HG03575 (cell line): ENCODE results near the gene CDH1.
A peak's percentile ranks its signal among the peaks of the same experiment; 100 is the strongest.
"Not testable (repeated sequence)": the region's sequence is repeated elsewhere in the genome, so short reads cannot be mapped to it uniquely, and the experiment has no call there.

Experiments used
- ATAC-seq: cut with Tn5 transposase; IDR thresholded peaks from one replicate; pipeline ENCODE4 v1.9.1; 2021; ENCODE audit not compliant: unreplicated experiment, insufficient number of reproducible peaks, low FRiP score; ENCODE audit errors: extremely low read depth

The CDH1 gene

DNA sequence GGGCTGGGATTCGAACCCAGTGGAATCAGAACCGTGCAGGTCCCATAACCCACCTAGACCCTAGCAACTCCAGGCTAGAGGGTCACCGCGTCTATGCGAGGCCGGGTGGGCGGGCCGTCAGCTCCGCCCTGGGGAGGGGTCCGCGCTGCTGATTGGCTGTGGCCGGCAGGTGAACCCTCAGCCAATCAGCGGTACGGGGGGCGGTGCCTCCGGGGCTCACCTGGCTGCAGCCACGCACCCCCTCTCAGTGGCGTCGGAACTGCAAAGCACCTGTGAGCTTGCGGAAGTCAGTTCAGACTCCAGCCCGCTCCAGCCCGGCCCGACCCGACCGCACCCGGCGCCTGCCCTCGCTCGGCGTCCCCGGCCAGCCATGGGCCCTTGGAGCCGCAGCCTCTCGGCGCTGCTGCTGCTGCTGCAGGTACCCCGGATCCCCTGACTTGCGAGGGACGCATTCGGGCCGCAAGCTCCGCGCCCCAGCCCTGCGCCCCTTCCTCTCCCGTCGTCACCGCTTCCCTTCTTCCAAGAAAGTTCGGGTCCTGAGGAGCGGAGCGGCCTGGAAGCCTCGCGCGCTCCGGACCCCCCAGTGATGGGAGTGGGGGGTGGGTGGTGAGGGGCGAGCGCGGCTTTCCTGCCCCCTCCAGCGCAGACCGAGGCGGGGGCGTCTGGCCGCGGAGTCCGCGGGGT lies at the start of gene CDH1:
CDH1 (plus strand) TSS at position 247 of the 684 bp plus-strand sequence; CDS start at position 371, 124 bp downstream.
- no peak for ATAC-seq

DNA sequence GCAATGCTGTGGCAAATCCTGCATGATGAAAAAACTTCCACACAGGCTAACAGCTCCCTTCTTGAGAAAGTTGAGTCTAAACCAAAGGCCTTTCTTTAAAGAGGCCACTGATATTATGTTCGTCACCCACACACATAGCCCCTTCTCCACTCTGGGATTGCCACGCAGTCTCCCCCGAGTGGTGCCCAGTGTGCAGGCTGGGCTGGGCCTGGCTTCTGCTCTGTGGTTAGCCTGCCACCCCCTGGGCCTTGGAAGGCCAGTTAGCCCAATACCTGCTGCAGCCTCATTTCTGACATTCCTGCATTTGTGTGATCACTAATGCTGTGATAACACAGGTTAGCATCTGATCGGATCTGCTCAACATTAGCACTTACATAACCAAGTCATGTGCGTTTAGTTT lies 47.2 kb upstream of the CDH1 start:
- ATAC-seq: no peak

DNA sequence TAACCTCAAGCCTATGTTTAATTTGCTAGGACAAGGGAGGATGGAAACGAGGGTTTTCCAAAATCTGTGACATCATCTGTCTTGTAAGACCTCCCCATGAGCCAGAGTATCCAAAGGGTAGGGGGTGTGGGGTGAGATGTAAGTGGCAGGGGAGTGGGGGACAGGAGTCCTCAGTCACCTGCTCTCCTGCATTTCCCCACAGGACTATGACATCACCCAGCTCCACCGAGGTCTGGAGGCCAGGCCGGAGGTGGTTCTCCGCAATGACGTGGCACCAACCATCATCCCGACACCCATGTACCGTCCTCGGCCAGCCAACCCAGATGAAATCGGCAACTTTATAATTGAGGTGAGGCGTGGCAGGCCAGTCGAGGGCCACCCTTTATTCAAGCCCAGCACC lies 41.5 kb upstream of the CDH1 start:
- no peak for ATAC-seq

DNA sequence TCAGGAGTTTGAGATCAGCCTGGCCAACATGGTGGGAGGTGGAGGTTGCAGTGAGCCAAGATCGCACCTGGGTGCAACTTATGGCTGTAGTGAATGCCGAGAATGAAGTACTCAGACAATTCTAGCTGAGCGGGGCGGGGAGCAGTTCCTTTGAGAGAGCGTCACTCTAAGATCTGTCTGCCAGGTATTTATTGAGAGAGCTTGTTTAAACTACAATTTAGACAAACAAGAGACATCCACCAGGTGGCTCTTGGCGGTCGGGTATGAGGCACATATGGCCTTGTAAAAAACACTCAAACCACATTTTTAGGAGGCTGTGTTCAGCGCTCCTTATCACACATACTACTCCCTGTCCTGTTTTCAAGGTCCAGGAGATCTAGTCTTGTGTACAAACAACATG lies 40.6 kb upstream of the CDH1 start:
- ATAC-seq: no peak

DNA sequence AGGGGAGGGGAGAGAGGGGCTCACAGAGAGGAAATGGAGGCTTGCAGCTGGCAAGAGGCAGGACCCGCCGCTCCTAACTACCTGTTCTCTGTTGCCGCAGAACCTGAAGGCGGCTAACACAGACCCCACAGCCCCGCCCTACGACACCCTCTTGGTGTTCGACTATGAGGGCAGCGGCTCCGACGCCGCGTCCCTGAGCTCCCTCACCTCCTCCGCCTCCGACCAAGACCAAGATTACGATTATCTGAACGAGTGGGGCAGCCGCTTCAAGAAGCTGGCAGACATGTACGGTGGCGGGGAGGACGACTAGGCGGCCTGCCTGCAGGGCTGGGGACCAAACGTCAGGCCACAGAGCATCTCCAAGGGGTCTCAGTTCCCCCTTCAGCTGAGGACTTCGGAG lies 39.0 kb upstream of the CDH1 start:
- no peak for ATAC-seq

DNA sequence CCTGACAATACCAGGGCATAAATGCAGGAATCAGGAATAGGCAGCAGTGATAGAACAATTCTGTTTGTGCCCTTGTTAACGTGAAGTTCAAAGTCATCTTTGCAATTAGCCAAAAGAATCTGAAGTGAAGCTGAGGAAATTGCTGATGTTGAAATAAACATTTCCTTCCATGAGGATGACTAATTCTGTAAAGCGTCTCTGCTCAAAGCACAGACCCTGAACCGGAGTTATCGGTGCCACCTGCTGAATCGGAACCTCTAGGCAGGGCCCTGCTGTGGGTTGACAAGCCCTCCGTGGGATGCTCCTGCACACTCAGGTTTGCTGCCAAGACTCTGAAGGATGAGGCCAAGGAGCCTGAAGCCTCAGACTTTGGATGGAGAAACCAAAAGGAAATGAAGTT lies 37.0 kb upstream of the CDH1 start:
- no peak for ATAC-seq

DNA sequence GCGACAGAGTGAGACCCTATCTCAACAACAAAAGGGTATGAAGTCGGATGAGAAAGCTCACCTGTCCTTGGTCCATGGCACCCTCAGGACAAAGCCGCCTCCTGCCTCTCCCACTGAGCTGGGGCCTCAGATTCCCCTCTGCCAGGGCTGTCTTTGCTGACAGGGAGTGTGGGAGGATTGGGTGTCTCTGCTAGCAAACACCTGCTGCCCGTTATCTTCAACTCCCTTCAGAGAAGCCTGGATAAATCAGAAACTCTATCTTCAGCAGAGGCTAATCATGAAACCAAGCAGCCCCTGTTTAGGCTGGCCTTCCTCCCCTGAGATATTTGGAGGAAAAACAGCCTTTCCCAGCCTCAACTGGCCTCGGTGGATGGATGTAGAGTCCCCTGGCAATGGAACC lies 36.3 kb upstream of the CDH1 start:
- ATAC-seq: no peak

DNA sequence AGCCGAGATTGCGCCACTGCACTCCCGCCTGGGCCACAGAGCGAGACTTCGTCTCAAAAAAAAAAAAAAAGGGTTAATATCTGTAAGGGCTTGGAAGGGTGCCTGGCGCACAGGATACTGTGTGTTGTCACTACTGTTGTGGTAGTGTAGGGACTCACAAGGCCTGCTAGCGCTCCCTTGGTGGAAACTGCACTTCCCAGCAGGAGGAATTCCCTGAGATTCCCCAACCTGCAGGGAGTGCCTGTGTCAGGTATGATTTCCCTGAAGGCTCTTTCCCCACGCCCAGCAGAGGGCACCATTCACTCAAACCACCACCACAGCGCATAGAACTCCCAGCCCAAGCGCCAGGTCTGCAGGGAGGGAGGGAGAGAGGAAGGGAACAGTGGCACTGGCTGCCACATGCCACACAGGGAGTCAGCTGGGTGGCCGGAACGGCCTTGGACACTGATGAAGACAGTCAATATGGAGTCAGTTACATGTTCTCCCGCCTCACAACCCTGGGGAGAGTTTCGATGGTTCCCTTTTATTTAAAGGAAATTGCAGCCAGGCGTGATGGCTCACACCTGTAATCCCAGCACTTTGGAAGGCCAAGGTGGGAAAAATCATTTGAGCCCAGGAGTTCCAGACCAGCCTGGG lies 32.7 kb upstream of the CDH1 start:
- no peak for ATAC-seq

DNA sequence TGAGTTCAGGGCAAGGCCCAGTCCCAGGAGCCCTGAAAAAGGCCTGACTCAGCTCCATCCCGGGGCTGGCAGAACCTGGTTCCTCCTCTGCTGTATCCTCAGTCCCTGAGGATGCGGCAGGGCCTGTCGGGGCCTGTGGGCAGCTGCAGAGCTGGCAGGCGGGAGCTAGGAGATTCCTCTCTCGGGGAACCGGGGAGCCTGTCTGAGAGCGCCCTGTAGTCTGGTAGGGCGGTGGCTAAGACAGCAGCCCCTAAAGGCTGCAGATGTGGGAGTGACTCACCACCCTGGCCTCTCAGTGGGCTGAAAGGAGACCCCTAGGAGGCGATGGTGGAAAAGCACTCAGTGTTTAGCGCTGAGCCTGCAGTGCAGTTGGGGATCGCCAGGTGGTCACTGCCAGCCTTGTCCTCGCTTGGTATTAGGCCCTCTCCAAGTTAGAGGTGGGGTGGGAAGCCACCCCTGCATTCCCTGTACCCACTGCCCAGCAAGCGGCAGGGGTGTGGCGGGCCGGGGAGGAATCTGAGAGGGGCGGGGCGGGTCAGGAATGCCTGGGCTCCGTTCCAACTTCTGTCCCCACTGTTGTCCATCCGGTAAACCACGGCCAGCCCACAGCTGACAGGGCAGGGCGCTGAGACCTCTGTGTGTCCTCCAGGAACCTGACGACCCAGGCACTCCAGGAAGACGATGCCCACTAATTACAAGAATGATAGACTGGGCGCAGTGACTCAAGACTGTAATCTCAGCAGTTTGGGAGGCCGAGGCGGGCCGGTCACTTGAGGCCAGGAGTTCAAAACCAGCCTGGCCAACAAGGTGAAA lies 29.5 kb upstream of the CDH1 start:
- no peak for ATAC-seq

DNA sequence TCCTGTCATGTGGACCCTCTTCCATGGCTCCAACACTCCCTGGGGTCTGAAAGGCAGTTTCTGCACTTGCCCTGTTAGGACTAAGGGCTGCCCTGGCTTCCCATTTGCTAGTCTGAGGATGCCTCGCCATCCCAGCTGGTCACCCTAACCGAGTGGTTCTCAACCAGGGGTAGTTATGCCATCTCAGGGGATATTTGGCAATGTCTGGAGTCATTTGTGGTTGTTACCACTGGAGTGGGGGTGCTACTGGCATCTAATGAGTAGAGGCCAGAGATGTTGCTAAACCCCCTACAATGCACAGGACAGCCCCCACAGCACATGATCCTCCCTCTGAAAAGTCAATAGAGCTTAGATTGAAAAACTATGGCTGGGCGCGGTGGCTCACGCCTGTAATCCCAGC lies 26.9 kb upstream of the CDH1 start:
- ATAC-seq: no peak

DNA sequence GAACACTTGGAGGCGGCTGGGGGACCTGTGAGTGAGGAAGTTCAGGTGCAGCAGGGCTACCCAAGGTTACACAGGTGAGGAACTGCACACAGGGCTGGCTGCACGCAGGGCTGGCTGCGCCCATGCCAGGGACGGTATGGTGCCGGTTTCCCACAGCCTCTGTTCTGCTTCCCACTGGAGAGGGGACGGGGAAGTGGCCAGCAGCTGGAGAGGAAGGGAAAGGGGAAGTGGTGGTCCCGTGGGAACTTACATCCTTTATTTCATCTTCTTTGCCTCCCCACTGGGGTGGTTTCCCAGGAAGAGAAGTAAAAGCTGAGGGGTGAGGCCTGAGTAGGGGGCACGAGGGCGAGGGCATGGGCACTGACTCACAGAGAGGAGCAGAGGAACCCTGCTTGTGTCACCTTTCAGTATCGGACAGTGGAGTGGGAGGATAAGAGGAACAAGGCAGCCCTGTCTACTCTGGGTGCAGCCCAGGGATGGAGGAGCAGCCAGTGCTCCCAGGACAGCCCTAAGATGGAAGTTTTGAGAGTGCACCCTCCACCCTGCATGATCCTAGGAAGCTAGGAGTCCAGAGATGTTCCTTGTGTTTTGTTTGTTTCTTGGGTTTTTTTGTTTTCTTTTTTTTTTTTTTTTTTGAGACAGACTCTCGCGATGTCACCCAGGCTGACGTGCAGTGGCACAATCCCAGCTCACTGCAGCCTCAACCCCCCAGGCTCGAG lies 25.5 kb upstream of the CDH1 start:
- ATAC-seq: no peak

DNA sequence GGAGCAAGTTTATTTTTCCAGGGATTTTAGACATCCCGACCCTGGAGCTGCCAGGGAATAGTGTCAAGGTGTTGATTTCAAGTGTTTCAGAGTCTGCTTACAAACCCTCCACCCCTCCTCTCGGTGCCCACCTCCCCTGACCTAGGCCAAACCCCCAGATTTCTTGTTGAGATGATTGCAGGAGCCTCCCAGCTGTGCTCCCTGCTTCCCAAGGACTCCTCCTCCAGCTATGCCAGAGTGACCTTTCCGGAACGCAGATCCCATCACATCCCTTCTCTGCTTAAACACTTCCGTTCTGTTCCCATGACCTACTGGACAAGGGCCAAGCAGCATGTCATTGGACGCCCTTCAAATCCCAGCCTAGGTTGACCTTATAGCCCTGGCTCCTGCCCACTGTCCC lies 23.7 kb upstream of the CDH1 start:
- no peak for ATAC-seq

DNA sequence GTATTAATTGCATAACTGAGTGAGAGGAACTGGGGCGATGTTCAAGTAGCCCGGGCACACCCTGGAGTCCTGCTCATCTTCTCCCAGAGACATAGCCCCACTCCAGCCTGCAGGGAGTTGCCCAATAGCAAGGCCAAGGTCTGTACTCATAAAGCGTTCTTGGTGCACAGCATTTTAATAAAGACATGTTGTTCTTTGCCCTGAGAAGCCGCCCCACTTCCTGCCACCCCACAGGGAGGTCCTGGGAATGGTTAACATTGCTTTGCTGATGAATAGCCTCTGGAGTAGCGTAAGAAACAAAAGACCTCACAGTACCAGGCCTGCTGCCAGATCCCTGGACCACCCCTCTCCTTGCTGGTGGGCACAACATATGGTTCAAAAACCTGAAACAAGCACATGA lies 21.6 kb upstream of the CDH1 start:
- no peak for ATAC-seq

DNA sequence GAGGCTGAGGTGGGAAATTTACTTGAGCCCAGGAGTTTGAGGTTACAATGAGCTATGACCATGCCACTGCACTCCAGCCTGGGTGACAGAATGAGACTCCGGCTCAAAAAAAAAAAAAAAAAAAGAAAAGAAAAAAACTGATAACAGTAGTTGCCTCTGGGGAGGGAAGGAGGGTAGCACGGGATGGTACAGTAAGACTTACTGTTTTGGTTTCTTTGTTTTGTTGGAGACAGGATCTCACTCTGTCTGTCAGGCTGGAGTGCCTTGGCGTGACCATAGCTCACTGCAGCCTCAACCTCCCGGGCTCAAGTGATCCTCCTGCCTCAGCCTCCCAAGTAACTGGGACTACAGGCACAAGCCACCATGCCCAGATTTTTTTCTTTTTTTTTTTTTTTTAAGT lies 20.6 kb upstream of the CDH1 start:
- ATAC-seq: not testable (repeated sequence)

DNA sequence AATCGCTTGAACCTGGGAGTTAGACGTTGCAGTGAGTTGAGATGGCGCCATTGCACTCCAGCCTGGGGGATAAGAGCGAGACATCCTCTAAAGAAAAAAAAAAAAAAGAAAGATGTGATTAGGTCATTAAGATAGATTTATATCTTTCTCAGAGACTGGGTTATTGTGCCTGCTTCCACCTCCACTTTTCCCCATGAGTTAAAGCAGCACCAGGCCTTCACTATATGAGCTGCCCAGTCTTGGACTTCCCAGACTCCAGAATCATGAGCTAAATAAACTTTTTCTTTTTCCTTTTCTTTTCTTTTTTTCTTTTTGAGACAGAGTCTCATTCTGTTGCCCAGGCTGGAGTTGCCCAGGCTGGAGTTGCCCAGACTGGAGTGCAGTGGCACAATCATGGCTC lies 19.4 kb upstream of the CDH1 start:
- ATAC-seq: no peak

DNA sequence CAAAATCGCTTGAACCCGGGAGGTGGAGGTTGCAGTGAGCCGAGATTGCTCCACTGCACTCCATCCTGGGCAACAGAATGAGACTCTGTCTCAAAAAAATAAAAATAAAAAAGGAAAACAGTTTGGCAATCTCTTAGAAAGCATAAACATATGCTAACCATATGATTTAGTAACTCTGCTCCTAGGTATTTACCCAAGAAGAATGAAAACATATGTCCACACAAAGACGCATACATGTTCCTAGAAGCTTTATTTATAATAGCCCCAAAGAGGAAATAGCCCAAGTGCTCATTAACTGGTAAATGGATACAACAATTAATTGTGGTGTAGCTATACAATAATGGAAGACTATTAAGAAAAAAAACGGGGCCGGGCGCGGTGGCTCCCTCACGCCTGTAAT lies 18.5 kb upstream of the CDH1 start:
- no peak for ATAC-seq

DNA sequence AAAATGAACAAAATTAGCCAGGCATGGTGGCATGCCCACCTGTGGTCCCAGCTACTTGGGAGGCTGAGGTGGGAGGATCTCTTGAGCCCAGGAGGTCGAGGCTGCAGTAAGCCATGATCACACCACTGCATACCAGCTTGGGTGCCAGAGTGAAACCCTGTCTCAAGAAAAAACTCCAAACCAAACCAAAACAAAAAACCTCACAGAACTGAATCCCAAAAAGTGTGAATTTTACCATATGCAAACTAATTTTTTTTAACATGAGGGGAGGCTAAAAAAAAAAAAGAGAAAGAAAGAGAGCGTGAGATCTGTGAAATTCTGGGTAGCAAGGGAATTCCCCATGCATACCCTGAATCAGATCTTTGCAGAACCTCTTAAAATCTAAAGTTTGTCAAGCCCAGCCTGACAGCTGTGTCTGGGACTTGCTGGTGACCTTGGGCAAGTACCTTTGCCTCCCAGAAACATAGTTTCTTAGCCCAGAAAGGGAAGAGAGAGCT lies 17.1 kb upstream of the CDH1 start:
- peak; percentile 50 for ATAC-seq

DNA sequence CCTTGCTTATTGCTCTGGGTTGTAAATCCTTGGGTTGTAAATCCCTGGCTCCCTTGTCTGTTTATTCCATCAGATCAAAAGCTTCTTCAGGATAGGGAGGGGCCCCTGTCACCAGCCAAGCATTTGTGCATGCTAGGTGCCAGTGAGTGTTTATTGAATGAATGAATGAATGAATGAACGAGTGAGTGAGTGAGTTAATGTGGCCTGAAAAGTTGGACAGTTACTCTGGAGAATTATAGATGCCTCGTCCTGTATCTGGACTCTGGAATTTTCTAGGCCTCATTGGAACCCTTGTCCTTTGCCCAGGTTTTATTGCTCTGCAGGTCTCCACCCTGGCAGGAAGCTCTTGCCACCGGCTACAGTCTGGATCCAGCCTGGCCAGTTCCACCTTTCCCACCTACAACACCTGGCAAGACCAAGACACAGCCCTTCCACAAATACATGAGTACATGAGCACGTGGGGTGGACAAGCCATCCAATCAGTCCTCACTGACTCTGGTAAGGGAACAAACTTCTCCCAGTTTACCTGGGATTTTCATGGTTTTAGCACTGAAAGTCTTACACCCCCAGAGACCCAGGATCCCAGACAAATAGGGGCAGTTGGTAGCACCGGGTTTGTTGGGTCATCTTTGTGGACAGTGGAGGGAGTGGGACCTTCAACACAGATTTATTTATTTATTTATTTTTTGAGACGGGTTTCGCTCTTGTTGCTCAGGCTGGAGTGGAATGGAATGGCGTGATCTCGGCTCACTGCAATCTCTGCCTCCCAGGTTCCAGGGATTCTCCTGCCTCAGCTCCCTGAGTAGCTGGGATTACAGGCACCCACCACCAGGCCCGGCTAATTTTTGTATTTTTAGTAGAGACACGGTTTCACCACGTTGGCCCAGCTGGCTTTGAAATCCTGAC lies 14.7 kb upstream of the CDH1 start:
- ATAC-seq: no peak
